ENCODE measurements around the gene SEC23B.

DNA sequence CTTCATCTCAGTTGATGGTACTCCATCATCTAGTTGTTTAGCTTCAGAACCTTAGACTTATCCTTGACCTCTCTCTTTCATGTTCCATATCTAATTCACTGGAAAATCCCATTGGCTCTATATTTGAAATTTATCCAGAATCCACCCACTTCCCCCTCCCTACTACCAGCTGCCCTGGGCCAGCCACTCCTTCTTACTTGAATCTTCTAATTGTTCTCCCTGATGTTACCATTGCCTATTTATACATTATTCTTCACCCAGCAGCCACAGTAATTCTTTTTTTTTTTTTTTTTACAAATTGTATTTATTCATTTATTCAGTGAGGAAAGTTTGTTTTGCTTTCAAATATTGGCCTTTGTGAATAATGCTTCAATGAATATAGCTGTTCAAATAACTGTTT is 8.2 kb downstream of the SEC23B start:
- TF ChIP-seq, protein P1, sequence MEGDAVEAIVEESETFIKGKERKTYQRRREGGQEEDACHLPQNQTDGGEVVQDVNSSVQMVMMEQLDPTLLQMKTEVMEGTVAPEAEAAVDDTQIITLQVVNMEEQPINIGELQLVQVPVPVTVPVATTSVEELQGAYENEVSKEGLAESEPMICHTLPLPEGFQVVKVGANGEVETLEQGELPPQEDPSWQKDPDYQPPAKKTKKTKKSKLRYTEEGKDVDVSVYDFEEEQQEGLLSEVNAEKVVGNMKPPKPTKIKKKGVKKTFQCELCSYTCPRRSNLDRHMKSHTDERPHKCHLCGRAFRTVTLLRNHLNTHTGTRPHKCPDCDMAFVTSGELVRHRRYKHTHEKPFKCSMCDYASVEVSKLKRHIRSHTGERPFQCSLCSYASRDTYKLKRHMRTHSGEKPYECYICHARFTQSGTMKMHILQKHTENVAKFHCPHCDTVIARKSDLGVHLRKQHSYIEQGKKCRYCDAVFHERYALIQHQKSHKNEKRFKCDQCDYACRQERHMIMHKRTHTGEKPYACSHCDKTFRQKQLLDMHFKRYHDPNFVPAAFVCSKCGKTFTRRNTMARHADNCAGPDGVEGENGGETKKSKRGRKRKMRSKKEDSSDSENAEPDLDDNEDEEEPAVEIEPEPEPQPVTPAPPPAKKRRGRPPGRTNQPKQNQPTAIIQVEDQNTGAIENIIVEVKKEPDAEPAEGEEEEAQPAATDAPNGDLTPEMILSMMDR (IDR thresholded peaks at IDR 0.05 in 8 of 11, conservative IDR thresholded peaks at IDR 0.05 in 3 of 11): no peak
- TF ChIP-seq POLR2A (IDR thresholded peaks at IDR 0.05) (no peak), POLR2AphosphoS5 (IDR thresholded peaks at IDR 0.05) (no peak)
